ENCODE results near the gene NOP10.
A peak's percentile ranks its signal among the peaks of the same experiment; 100 is the strongest.
"Not testable (repeated sequence)": the region's sequence is repeated elsewhere in the genome, so short reads cannot be mapped to it uniquely, and the experiment has no call there.

Gene NOP10

GRCh38 chr15:34358948-34359347 is 16.0 kb upstream of the NOP10 start:
- no peak for DNase-seq (ENCODE audit: low read depth in 2 of 2, low spot score in 1 of 2)

DNA sequence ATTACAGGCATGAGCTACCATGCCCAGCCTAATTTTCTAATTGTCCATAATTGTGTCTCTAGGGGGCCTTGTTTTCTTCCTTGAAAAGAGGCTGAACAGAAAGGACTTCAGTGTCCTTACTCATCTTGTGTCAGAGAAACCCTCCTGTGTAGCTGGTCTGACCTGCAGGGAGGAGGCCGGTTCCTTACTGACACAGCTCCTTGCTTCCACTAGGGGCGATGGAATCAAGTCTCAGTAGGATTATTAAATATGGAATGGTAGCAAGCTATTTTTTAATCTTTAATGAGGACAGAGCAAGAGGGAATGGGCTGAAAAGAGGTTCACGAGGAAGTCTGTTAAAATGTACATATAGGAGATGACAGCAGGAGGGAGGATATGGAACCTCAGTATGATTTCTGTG is 15.4 kb upstream of the NOP10 start:
- DNase-seq (ENCODE audit: low read depth in 2 of 2, low spot score in 1 of 2) = no peak

GRCh38 chr15:34357653-34358052 is 14.7 kb upstream of the NOP10 start:
- no peak for DNase-seq (ENCODE audit: low read depth in 2 of 2, low spot score in 1 of 2)

DNA sequence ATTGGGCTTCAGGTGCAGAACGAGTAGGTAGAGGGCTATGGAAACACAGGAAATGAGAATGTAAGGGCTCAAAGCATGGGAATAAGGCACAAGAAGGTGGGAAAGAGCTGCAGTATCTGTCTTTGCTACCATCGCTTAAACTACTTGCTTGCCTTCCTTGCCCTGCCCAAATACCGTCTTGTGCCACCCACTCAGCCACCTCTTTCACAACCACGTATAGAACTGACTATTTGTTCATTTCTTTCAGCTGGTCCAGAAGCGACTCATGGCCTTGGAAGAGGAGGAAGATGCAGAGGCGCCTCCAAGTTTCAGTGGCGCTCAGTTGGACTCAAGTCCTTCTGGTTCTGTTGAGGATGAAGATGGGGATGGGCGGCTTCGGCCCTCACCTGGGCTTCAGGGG is 12.3 kb upstream of the NOP10 start:
- DNase-seq (ENCODE audit: low read depth in 2 of 2, low spot score in 1 of 2) = no peak

GRCh38 chr15:34354286-34354685 is 11.3 kb upstream of the NOP10 start:
- no peak for DNase-seq (ENCODE audit: low read depth in 2 of 2, low spot score in 1 of 2)

- no peak for DNase-seq (ENCODE audit: low read depth in 2 of 2, low spot score in 1 of 2)
Observed at GRCh38 chr15:34353627-34354026, 10.7 kb upstream of the NOP10 start.

DNA sequence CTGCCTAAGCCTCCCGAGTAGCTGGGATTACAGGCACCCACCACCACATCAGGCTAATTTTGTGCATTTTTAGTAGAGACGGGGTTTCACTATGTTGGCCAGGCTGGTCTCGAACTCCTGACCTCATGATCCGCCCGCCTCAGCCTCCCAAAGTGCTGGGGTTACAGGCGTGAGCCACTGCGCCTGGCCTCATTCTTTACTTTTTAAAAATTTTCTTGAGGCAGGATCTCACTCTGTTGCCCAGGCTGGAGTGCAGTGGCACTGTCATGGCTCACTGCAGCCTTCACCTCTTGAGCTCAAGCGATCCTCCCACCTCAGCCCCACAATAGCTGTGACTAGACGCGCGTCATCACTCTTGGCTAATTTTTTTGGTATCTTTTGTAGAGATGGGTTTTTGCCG is 10.1 kb upstream of the NOP10 start:
- not testable (repeated sequence) for DNase-seq (ENCODE audit: low read depth in 2 of 2, low spot score in 1 of 2)

DNA sequence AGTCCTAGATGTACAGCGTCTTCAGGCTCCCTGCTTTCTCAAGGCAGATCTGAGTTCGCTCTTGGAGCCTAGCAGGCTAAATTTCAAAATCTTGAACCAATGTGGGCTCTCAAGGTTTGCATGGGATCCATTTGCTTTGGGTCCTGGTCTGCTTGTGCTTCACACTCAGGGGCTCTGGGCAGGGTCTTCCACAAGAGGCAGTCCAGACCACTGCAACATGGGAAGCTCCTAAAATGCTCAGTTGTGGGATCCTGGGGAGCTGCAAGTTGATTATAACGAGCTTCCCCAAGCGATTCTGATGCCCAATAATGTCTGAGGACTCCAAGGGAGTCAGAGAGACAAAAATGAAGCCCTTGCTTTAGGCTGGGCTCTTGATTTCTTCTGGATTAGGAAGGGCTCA is 6.8 kb upstream of the NOP10 start:
- no peak for DNase-seq (ENCODE audit: low read depth in 2 of 2, low spot score in 1 of 2)

GRCh38 chr15:34348735-34349300 is 5.9 kb upstream of the NOP10 start:
- DNase-seq (ENCODE audit: low read depth in 2 of 2, low spot score in 1 of 2) = no peak

- no peak for DNase-seq (ENCODE audit: low read depth in 2 of 2, low spot score in 1 of 2)
Observed at GRCh38 chr15:34347951-34348638, 5.2 kb upstream of the NOP10 start.

DNA sequence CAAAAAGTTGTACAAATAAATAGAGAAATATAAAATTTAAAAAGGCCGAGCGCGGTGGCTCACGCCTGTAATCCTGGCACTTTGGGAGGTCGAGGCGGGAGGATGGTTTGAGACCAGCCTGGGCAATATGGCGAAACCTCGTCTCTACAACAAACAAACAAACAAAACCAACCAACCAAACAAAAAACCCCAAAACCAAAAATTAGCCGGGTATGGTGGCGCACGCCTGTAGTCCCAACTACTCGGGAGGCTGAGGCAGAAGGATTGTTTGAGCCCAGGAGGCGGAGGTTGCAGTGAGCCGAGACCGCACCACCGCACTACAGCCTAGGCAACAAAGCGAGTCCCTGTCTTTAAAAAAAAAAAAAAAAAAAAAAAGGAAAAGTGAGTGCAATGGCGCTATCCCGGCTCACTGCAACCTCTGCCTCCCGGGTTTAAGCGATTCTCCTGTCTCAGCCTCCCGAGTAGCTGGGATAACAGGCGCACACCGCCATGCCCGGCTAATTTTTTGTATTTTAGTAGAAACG is 661 bp downstream of the NOP10 start:
- DNase-seq (ENCODE audit: low read depth in 2 of 2, low spot score in 1 of 2) = not testable (repeated sequence)

- DNase-seq (ENCODE audit: low read depth in 2 of 2, low spot score in 1 of 2) = no peak
Observed at GRCh38 chr15:34341381-34342212, 1.3 kb downstream of the NOP10 start.

GRCh38 chr15:34339946-34340345 is 3.0 kb downstream of the NOP10 start:
- DNase-seq (ENCODE audit: low read depth in 2 of 2, low spot score in 1 of 2) = no peak

DNA sequence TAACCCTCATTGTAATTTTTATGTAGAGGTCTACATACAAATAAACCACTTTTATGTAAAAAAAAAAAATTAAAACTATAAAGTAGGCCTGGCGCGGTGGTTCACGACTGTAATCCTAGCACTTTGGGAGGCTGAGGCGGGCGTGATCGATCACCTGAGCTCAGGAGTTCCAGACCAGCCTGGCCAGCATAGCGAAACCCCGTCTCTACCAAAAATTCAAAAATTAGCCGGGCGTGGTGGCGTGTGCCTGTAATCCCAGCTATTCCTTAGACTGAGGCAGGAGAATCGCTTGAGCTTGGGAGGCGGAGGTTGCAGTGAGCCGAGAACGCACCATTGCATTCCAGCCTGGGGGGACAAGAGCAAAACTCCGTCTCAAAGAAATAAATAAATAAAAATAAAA is 4.6 kb downstream of the NOP10 start:
- DNase-seq (ENCODE audit: low read depth in 2 of 2, low spot score in 1 of 2) = no peak

GRCh38 chr15:34337557-34338306 is 5.2 kb downstream of the NOP10 start, which contains the start of gene SLC12A6:
Gene SLC12A6 (minus strand): TSS chr15:34337781. CDS start chr15:34336680, 1,101 bp downstream.
- DNase-seq (ENCODE audit: low read depth in 2 of 2, low spot score in 1 of 2) = peak; percentile 71 to 81

GRCh38 chr15:34336991-34337556 is 5.9 kb downstream of the NOP10 start:
- DNase-seq (ENCODE audit: low read depth in 2 of 2, low spot score in 1 of 2) = no peak

DNA sequence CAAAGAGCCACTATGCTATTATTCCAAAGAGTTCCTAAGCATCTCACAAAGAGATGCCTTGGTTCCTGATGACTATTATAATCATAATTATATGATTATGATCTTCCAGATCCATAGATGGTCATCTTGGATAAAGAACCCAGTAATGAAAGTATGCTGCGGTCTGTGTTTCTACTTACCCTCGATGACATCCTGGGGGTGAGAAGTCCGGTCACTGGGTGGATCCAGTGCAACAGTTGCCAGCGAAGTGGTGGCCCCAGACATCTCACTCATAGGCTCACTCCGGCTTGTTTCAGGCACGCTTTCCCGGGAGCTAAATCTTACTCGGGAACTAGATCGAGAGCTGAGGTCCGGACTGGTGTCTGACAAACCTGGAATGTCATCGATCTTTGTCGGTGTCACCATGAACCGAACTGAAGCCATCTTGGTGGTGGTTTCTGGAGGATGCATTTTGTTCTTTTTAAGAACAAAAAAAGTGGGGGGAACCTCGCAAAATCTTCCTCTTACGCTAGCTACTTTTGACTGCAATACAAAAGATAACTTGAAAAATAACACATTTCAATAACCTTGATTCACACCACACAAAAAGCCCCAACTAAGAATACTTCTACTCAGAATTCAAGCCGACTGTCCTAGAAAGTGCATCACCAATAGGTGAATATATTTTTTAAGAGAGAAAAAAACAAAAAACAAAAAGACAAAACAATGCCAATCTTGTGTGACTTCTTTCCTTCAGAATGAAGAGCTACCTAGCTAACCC is 6.5 kb downstream of the NOP10 start:
- no peak for DNase-seq (ENCODE audit: low read depth in 2 of 2, low spot score in 1 of 2)

- no peak for DNase-seq (ENCODE audit: low read depth in 2 of 2, low spot score in 1 of 2)
Observed at GRCh38 chr15:34335176-34336032, 7.5 kb downstream of the NOP10 start.

- DNase-seq (ENCODE audit: low read depth in 2 of 2, low spot score in 1 of 2) = no peak
Observed at GRCh38 chr15:34334672-34335071, 8.3 kb downstream of the NOP10 start.
